HG02642 (cell line): Measurements from ENCODE around the gene KLRC4.
A peak's percentile ranks its signal among the peaks of the same experiment; 100 is the strongest.
"Not testable (repeated sequence)": the region's sequence is repeated elsewhere in the genome, so short reads cannot be mapped to it uniquely, and the experiment has no call there.

Source experiments
- ATAC-seq: cut with Tn5 transposase; IDR thresholded peaks from one replicate; pipeline ENCODE4 v1.9.1; 2021; ENCODE audit warnings: mild to moderate bottlenecking; ENCODE audit not compliant: unreplicated experiment, poor library complexity

The KLRC4 gene

DNA sequence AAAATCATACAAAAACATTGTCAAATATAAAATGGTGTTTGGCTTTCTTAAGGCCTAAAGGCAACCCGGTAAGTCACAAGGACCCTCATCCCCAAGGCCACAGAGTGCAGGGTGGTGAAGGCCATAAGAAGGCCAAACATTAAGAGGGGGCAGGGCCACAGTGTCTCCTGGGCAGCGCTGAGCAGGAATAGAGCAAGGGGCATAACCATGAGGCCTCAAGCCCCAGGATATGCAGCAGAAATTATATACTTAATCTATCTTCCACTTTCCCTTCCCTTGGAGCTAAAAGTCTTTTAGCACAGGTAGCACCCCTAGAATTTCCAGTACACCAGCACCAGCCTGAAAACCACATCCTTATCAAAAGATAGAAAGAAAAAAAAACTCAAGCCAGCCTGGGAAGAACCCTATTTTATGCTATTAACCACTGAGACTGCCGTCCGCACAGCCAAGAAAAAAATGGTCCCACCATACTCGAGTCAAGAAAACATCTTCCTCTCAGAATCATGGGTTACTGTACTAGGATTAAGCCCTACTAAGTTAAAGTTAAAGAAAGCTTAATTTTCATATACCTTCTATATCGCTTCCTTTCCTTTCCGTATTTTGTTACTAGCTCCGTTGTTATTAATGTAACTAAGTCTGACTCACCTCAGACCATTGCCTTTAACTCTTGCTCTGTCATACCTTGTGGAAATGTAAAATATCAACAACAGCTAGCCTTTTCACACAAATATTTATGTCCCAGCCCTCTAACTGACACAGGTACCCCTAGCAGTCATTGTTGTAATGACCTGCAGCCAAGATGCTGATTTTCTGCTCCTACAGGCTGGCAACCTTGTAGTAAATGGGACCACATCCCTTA, 39.8 kb downstream of the KLRC4 start:
- ATAC-seq: no peak

GRCh38 chr12:10368206-10369171, 41.1 kb downstream of the KLRC4 start:
- no peak for ATAC-seq

DNA sequence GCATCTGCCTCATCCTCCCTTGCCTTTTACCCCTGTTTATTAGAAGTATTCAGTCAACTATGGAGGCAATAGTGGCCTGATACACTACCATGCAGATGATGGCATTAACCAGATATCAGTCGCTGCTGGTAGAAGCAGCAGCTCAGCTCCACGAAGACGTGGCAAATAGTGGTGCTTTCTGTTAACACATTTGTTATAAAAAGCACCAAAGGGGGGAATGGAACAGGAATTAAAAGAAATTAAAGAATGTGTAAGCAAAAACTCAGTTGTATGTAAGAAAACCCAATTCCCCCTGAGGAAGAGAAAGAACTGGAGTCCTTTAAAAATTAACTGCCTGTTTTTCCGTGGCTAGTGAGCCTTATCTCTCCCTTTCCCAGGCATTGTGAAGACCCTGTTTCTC, 41.8 kb downstream of the KLRC4 start:
- ATAC-seq: not testable (repeated sequence)

GRCh38 chr12:10366875-10367274, 42.7 kb downstream of the KLRC4 start:
- no peak for ATAC-seq

DNA sequence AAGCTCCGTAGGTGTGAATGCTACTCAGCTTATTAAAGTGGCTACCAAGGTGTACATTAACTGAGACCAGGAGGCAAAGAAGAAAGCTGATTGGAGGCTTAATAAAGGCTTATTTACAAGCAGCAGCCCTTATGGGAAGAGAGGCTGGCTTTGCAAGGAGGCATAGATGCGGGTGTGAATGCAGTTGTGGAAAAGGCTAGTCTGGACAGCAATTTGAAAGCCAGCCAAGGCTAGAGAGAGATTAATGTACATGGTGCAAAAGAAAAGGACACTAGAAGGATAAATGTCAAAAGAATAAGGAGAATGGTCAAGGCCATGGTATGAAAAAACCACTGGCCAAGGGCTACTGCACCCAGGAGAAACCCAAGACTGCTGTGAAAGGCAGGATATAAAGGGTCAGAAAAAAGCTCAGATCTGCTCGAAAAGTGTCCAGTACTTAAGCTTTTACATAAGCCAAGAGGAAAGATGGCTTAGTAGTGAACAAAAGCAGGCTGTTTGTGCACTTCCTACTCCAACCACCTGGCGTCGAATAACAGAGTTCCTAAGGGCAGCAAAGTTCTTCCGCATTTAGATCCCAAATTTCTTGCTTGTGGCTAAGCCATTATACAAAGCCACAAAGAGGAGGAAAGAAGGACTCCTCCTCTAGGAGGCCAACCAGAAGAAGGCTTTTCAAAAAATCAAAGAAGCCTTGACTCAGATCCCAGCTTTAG, 43.7 kb downstream of the KLRC4 start:
- ATAC-seq: no peak

DNA sequence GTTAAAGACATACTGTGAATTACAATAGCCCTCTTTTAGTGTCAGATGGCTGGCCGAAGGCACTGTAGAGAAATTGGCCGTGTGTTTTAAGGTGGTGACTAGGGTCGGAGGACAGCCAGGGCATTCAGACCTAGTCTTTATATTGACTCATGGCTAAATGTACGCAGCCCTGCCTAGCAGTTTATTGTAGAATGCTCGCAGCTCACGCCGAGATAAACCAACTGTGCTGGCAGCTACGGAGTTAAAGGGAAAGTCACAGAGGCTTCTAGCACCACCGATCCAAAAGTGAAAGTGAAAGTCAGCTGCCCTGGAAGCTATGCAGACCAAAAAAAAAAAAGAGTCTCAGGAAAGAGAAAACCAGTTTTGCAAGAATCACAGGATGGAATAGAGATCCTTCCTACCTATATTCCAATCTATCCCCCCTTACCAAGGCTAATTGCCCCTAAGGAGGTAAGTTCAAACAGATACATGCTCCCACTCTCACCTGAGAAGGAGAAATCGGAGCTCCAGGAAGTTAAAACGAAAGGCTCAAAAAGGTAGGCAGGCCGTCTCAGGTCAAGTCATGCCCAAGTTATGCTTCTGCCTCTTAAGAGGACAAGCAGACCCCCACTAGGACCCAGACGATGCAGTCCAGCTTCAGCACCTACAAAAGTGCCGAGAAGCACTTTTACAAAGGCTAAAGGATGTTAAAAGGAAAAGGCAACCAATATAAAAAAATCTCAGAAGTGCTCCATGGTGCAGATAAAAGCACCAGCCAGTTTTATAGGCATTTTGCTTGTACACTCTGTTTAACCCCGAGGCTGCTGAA, 44.5 kb downstream of the KLRC4 start:
- ATAC-seq: peak; percentile 60

DNA sequence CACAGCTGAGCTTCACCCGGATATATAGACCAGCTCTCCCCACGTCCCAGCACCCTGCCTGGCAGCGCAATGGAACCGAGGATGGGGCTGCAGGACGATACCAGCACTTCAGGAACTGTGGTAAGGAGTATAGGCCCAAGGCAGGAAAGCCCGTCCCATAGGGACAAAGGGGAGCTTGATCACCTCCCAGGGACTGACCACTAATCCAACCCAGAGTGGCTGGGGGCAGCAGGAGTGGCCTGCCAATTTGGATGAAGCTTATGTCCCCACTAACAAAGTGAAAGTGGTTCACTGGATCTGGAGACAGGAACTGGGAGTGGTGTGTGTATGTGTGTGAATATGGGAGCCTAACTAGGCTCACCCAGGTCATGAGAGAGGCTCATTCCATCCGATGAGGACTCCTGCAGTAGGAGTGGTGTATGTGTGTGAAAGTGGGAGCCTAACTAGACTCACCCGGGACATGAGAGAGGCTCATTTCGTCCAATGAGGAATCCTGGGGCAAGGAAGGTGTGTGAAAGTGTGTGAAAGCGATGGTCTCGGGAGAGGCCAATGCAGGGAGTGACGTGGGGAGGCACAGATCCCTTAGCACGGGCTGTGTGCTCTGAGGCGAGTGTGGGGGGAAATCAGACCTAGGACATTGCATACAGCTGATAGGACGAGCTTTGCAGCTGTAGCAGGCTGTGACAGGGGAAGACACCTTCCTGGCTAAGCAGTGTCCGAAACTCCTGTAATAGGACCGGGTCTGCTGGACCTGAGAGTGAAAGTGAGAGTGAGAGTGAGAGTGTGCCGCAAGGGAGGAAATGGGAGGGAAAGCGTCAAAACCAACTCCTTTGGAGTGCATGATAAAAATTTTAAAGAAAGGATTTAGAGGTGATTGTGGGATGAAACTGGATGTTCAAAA, 45.4 kb downstream of the KLRC4 start:
- ATAC-seq: peak; percentile 90

DNA sequence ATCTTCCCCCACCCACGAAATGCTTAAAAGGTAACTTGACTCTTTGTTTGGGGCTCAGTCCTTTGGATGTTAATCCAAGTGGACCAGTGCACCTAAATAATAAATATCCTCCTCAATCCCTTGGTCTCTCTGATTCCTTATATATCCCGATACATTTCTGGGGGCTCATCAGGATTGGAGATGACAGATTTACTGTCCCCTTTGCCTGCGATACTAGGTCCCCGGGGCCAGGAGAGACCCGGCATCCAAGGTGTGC, 46.0 kb downstream of the KLRC4 start:
- no peak for ATAC-seq

DNA sequence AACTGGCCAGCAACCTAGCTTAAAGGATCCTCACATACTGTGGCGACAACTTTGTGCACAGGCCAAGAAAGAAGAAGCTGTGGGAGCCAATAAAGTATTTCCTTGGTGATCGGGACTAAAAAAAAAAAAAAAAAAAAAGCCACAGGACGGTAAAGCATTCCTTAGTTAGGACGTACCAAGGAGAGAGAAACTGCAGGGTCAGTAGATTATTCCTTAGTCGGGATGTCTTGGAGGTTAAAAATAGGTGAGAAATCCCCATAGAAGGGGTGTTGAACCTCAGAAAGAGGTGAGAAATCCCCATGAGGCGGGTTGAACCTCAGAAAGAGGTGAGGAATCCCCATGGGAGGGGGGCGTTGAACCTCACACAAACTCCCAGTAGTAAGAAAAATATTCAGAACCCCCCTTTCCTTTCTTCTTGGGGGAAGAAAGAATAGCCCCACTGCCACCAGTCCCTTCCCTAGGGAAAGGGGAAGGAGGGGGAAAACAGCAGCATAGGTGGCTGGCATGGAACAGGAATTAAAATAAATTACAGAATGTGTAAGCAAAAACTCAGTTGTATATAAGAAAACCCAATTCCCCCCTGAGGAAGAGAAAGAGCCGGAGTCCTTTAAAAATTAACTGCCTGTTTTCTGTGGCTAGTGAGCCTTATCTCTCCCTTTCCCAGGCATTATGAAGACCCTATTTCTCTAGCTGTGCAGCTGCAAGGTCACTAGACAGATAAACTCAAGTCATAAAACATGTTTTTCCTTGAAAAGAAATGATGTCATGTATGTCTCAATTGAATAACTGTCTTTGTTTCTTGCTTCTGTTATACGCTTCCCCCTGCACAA, 46.5 kb downstream of the KLRC4 start:
- ATAC-seq: no peak

DNA sequence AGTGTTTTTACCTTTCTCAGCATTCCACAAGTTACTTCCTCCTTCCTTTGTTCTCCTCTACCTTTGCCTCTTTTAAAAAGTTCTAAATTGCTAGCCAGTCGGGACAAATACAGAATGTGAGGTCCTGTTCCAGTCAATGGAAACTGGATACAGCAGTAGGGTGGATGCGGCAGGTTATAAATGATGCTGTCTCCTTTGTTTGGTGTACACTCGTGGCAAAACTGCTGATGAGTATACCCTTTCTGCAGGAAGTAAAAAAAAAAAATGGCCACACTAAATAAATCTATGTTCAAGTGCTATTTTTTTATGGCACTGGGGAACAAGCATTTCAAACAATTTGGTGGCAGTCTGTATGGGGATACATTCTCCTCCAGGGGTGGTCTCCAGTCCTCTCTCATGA, 47.2 kb downstream of the KLRC4 start:
- no peak for ATAC-seq

- no peak for ATAC-seq
Measured at GRCh38 chr12:10361622-10362021, 47.9 kb downstream of the KLRC4 start.

DNA sequence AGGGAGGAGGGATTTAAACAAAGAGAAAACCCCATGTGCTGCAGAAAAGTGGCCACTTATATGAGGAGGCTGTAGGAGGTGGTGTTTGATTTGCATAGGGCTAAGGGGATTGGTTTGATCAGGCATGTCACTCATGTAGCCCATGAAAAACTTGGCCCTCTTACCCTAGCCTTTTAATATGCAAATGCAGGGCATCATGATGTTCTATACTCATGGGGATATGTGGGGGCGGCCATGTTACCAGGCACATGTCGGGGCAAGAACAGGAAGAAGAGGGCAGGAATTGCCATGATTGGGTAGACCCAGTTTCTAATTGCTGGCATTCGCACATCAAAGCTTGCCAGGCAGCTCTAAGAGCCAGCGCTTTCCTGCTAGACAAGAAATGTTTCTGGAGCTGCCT, 48.5 kb downstream of the KLRC4 start:
- no peak for ATAC-seq

GRCh38 chr12:10358969-10359368, 50.6 kb downstream of the KLRC4 start:
- no peak for ATAC-seq

GRCh38 chr12:10358131-10358530, 51.4 kb downstream of the KLRC4 start:
- ATAC-seq: no peak
